ENCODE data around the gene RGS17.
A peak's percentile ranks its signal among the peaks of the same experiment; 100 is the strongest.
"Not testable (repeated sequence)": the region's sequence is repeated elsewhere in the genome, so short reads cannot be mapped to it uniquely, and the experiment has no call there.

Gene RGS17

GRCh38 chr6:153012856-153013255 lies 118.2 kb downstream of the RGS17 start:
- Histone ChIP-seq H3K9me3 (no peaks in the 10 kb centered on the region), H3K4me3 (ENCODE audit: low read depth, low read length) (no peak overlapping the region), H3K36me3 (no peaks in the 10 kb centered on the region), H3K4me1 (no peaks in the 10 kb centered on the region), H3K27me3 (no peaks in the 10 kb centered on the region)
- TF ChIP-seq CTCF (IDR thresholded peaks at IDR 0.05; ENCODE audit: low read depth, low read length): no peak
- no peak for DNase-seq

GRCh38 chr6:153003366-153003690 lies 127.8 kb downstream of the RGS17 start:
- no peak for TF ChIP-seq CTCF (IDR thresholded peaks at IDR 0.05; ENCODE audit: low read depth, low read length)

GRCh38 chr6:153002613-153003365 lies 128.3 kb downstream of the RGS17 start, which contains the start of gene MTRF1L:
MTRF1L (minus strand) TSS chr6:153002709; CDS start chr6:153002685, 24 bp downstream.
- Histone ChIP-seq H3K4me1 (no peaks in the 10 kb centered on the region), H3K9me3 (no peaks in the 10 kb centered on the region), H3K4me3 (ENCODE audit: low read depth, low read length) (peak within 1 kb of the TSS; percentile 97), H3K36me3 (peaks cover 12% of the 10 kb centered on the region), H3K27me3 (no peaks in the 10 kb centered on the region)
- peak; percentile 96 for DNase-seq
- no peak for TF ChIP-seq CTCF (IDR thresholded peaks at IDR 0.05; ENCODE audit: low read depth, low read length)

More at GRCh38 chr6:153003366-153003690, 127.8 kb downstream of the RGS17 start:
- Histone ChIP-seq H3K4me1 (no peaks in the 10 kb centered on the region), H3K4me3 (ENCODE audit: low read depth, low read length) (peak overlapping the region; percentile 97), H3K9me3 (no peaks in the 10 kb centered on the region), H3K36me3 (peaks cover 10% of the 10 kb centered on the region), H3K27me3 (no peaks in the 10 kb centered on the region)
- no peak for DNase-seq

GRCh38 chr6:153001767-153002612 lies 129.1 kb downstream of the RGS17 start:
- H3K4me3 ChIP-seq (ENCODE audit: low read depth, low read length): peak overlapping the region; percentile 97
- DNase-seq: no peak
- H3K9me3 ChIP-seq: no peaks in the 10 kb centered on the region
- no peaks in the 10 kb centered on the region for H3K4me1 ChIP-seq
- H3K36me3 ChIP-seq: peaks cover 19% of the 10 kb centered on the region
- no peak for TF ChIP-seq CTCF (IDR thresholded peaks at IDR 0.05; ENCODE audit: low read depth, low read length)
- no peaks in the 10 kb centered on the region for H3K27me3 ChIP-seq

GRCh38 chr6:153000790-153001189 lies 130.3 kb downstream of the RGS17 start:
- H3K36me3 ChIP-seq: peaks cover 29% of the 10 kb centered on the region

GRCh38 chr6:153000243-153000642 lies 130.8 kb downstream of the RGS17 start:
- H3K27me3 ChIP-seq: no peaks in the 10 kb centered on the region
- no peak for TF ChIP-seq CTCF (IDR thresholded peaks at IDR 0.05; ENCODE audit: low read depth, low read length)
- H3K4me1 ChIP-seq: no peaks in the 10 kb centered on the region
- H3K4me3 ChIP-seq (ENCODE audit: low read depth, low read length): 0 out of 2 replicates have a peak overlapping the region, but pooled peaks have one; percentile 2
- DNase-seq: no peak
- peaks cover 35% of the 10 kb centered on the region for H3K36me3 ChIP-seq
- H3K9me3 ChIP-seq: no peaks in the 10 kb centered on the region

More at GRCh38 chr6:153000790-153001189, 130.3 kb downstream of the RGS17 start:
- H3K9me3 ChIP-seq, DNase-seq, H3K4me1 ChIP-seq, H3K27me3 ChIP-seq: not testable (repeated sequence)
- H3K4me3 ChIP-seq (ENCODE audit: low read depth, low read length): peak overlapping the region; percentile 97

GRCh38 chr6:152999538-152999937 lies 131.5 kb downstream of the RGS17 start:
- H3K4me1 ChIP-seq; DNase-seq; H3K9me3 ChIP-seq; H3K4me3 ChIP-seq (ENCODE audit: low read depth, low read length); H3K27me3 ChIP-seq: not testable (repeated sequence)
- peaks cover 42% of the 10 kb centered on the region for H3K36me3 ChIP-seq
